Inflammatory macrophage treated with lipopolysaccharide for 1 hour (primary cell): ENCODE measurements around the gene ACO2.

ENCODE experiments used
- DNase-seq, 2 donors: peaks; one replicate each; pipeline ENCODE4 v3.0.0-alpha.2; 2020 to 2022

Gene ACO2

GRCh38 chr22:41491374-41492100, 22.6 kb downstream of the ACO2 start:
- no peak for DNase-seq

DNA sequence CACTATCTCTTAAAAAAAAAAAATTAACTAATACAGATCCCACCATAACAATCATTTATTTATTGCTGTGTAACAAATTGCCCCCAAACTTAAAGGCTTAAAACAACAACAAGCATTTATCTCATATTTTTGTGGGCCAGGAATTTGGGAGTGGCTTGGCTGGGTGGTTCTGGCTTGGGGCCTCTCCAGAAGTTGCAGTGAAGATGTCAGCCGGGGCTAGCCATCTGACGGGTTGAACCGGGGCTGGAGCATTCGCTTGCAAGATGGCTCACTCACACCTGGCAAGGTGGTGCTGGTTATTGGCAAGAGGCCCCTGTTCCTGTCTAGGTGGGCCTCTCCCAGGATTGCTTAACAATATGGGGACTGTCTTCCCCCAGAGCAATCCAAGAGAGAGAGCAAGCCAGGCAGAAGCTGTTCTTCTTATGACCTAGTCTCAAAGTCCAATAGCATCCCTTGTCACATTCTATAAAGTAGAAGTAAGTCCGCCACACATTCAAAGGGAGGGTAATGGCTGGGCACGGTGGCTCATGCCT, 29.5 kb downstream of the ACO2 start:
- no peak for DNase-seq

GRCh38 chr22:41499624-41500280, 30.8 kb downstream of the ACO2 start:
- DNase-seq: no peak

DNA sequence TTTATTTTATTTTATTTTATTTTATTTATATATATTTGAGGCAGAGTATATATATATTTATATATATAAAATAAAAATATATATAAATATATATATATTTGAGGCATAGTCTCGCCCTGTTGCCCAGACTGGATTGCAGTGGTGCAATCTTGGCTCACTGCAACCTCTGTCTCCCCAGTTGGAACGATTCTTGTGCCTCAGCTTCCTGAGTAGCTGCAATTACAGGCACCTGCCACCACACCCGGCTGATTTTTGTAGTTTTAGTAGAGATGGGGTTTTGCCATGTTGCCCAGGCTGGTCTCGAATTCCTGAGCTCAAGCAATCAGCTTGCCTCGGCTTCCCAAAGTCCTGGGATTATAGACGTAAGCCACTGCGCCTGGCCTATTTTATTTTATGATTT, 31.4 kb downstream of the ACO2 start:
- no peak for DNase-seq

- no peak for DNase-seq
Measured at GRCh38 chr22:41501209-41501608, 32.3 kb downstream of the ACO2 start.

DNA sequence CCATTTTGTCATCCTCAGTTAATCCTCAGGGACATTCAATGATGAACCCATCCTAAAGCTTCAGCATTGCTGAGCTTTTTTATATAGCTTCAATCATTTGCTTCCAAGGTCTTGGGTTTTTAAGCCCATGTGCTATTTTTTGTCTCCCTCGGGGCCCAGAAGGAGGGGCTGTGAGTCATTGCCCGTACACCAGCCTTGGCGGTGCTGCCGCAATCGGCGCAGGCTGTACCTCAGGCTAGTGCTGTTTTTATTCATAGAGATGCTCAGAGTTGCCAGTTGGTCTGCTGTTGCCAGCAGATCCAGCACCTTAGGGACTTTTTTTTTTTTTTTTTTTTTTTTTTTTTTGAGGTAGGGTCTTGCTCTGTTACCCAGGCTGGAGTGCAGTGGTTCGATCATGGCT, 35.5 kb downstream of the ACO2 start:
- DNase-seq: no peak

DNA sequence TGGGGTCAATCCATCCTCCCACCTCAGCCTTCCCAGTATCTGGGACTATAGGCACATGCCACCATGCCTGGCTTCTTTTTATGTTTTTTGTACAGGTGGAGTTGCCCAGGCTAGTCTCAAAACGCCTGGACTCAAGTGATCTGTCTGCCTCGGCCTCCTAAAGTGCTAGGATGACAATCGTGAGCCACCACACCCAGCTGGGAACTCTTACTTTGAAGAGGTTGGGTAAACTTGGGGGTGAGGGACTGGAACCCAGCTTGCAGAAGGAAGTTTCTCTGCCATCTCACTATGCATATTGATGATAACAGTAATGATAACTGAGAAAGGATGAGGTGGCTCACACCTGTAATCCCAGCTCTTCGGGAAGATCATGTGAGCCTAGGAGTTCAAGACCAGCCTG, 35.9 kb downstream of the ACO2 start:
- DNase-seq: no peak

GRCh38 chr22:41505511-41506220, 36.7 kb downstream of the ACO2 start:
- DNase-seq: no peak

DNA sequence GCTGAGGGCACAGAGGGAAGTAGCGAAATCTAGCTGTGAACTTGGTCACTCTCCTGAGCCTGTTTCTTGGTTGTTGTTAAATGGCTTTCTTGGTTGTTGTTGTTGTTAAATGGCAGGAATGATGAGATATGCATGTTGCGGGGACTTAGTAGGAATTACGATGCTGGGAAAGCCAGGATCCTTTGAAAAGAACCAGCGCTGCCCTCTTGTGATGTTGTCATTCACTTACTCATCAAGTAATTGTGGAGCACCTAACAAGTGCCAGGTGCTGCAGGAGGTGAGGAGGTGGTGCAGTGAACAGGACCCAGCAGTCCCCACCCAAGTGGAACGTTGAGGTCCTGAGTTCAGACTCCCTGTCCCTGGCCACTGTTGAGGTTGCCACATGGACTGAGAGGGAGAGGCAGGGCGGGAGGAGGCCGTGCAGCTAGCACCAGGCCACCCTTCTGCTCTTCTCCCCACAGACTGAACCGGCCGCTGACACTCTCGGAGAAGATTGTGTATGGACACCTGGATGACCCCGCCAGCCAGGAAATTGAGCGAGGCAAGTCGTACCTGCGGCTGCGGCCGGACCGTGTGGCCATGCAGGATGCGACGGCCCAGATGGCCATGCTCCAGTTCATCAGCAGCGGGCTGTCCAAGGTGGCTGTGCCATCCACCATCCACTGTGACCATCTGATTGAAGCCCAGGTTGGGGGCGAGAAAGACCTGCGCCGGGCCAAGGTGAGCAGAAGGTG, 38.6 kb downstream of the ACO2 start:
- no peak for DNase-seq

GRCh38 chr22:41508770-41509170, 39.9 kb downstream of the ACO2 start:
- no peak for DNase-seq

- DNase-seq: no peak
Measured at GRCh38 chr22:41511521-41511968, 42.6 kb downstream of the ACO2 start.

- no peak for DNase-seq
Measured at GRCh38 chr22:41512421-41513194, 43.7 kb downstream of the ACO2 start.

GRCh38 chr22:41513391-41513790, 44.5 kb downstream of the ACO2 start:
- DNase-seq: no peak

GRCh38 chr22:41516462-41516861, 47.5 kb downstream of the ACO2 start:
- DNase-seq: no peak

DNA sequence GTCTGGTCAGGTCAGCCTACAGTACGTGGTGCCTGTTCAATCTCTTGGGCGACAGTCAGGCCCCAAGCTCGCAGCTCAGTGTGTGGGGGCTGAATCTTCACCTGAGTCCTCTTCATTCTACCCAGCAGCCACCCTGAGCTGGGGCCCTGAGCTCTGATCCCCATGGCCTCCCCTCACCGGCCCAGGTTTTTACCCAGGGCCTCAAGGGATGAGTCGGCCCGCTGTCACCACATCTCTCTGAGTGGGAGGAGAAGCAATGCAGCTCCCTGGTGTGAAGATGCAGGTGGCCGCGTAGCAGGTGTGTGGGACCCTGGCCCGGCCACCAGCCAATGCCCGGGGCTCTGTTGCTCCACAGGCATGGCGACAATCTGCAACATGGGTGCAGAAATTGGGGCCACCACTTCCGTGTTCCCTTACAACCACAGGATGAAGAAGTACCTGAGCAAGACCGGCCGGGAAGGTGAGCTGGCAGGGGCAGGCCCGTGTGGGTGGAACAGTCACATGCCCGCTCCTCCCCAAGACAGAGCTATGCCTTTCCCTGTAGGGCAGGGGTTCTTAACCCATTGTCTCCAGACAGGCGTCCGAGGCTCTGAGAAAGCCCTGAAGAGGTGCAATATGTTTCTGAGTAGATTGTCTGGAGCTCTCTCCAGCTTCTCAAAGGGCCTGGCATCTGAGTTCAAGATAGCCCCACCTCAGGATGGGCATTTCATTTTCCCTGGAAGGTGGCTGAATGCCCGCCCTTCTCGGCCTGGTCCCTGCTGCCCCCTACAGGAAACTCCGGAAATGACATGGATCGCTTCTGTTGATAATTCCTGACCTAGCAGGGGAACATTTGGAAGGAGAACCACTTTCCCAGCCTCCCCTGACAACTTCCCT, 48.5 kb downstream of the ACO2 start:
- DNase-seq: peak in 1 of 2 donors; percentile 70

GRCh38 chr22:41518048-41518347, 49.1 kb downstream of the ACO2 start:
- no peak for DNase-seq

- no peak for DNase-seq
Measured at GRCh38 chr22:41521126-41521525, 52.2 kb downstream of the ACO2 start.

GRCh38 chr22:41522813-41523212, 53.9 kb downstream of the ACO2 start:
- DNase-seq: no peak

- no peak for DNase-seq
Measured at GRCh38 chr22:41523464-41524221, 54.7 kb downstream of the ACO2 start.

- DNase-seq: no peak
Measured at GRCh38 chr22:41524251-41524661, 55.3 kb downstream of the ACO2 start.
